GM21619 (cell line): ENCODE results near the gene PTPRU.

Experiments
- ATAC-seq: cut with Tn5 transposase; IDR thresholded peaks from one replicate; pipeline ENCODE4 v1.9.1; 2021; ENCODE audit not compliant: unreplicated experiment

Gene PTPRU

GRCh38 chr1:29243023-29243870, 6.9 kb downstream of the PTPRU start:
- ATAC-seq = no peak

GRCh38 chr1:29243871-29244200, 7.5 kb downstream of the PTPRU start:
- no peak for ATAC-seq

GRCh38 chr1:29245261-29245660, 8.9 kb downstream of the PTPRU start:
- ATAC-seq = no peak

GRCh38 chr1:29245876-29246275, 9.6 kb downstream of the PTPRU start:
- ATAC-seq = no peak

- ATAC-seq = no peak
Measured at GRCh38 chr1:29247044-29247443, 10.7 kb downstream of the PTPRU start.

GRCh38 chr1:29247571-29248273, 11.4 kb downstream of the PTPRU start:
- ATAC-seq = no peak

- ATAC-seq = no peak
Measured at GRCh38 chr1:29248409-29248808, 12.1 kb downstream of the PTPRU start.

GRCh38 chr1:29249170-29249691, 12.9 kb downstream of the PTPRU start:
- no peak for ATAC-seq

GRCh38 chr1:29249951-29250581, 13.7 kb downstream of the PTPRU start:
- no peak for ATAC-seq

- ATAC-seq = no peak
Measured at GRCh38 chr1:29251164-29252124, 15.1 kb downstream of the PTPRU start.

GRCh38 chr1:29253180-29253579, 16.9 kb downstream of the PTPRU start:
- no peak for ATAC-seq

GRCh38 chr1:29254346-29254745, 18.0 kb downstream of the PTPRU start:
- no peak for ATAC-seq

GRCh38 chr1:29255134-29255666, 18.9 kb downstream of the PTPRU start:
- no peak for ATAC-seq

- ATAC-seq = no peak
Measured at GRCh38 chr1:29256394-29256793, 20.1 kb downstream of the PTPRU start.

- no peak for ATAC-seq
Measured at GRCh38 chr1:29256979-29257804, 20.9 kb downstream of the PTPRU start.

GRCh38 chr1:29258189-29258975, 22.1 kb downstream of the PTPRU start:
- no peak for ATAC-seq

- ATAC-seq = no peak
Measured at GRCh38 chr1:29258976-29259801, 22.9 kb downstream of the PTPRU start.
